ENCODE data around the gene POLL.
"Not testable (repeated sequence)": the region's sequence is repeated elsewhere in the genome, so short reads cannot be mapped to it uniquely, and the experiment has no call there.

The POLL gene

GRCh38 chr10:101611096-101611905 lies 23.2 kb upstream of the POLL start:
- DNase-seq: peak; percentile 16 to 31

GRCh38 chr10:101609481-101609880 lies 21.4 kb upstream of the POLL start:
- DNase-seq: no peak

DNA sequence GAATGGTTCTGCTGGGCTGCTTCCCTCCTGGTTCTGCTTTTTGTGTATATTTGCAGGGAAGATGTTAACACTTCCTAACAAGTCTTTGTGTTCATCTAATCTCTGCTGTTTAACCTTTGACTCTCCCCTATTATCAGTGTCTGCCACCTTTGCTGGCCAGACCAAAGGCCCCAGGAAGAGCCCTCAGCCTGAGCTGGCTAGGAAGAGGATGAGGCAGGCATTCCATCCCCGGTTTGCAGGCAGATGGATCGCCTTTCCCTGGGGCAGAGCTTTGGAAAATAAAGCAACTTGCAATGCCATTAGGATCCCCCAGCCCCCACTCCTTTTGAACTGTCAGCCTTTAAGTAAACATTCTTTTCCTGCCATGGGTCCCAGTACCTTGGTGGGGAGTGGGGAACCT lies 19.1 kb upstream of the POLL start:
- DNase-seq: no peak

- peak; percentile 82 to 86 for DNase-seq
Observed at GRCh38 chr10:101602761-101603398, 14.8 kb upstream of the POLL start.

DNA sequence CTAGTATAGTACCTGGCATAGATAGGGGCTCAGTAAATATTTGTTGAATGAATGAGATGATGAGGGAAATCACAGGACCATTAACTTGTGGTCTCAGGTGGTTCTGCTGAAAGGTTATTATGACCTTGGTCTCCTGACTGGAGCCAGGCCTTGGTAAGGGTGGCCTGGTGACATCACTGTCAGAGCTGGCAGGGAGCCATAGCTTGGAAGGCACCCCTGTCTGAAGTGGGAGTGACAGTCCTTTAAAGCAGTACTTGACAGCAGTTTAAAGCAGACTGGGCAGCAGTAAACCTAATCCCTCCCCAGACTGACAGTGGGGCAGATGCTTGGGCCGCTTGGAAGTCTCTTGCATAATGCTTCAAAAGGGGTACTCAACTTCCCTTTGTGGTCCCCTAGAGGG lies 13.5 kb upstream of the POLL start:
- no peak for DNase-seq

DNA sequence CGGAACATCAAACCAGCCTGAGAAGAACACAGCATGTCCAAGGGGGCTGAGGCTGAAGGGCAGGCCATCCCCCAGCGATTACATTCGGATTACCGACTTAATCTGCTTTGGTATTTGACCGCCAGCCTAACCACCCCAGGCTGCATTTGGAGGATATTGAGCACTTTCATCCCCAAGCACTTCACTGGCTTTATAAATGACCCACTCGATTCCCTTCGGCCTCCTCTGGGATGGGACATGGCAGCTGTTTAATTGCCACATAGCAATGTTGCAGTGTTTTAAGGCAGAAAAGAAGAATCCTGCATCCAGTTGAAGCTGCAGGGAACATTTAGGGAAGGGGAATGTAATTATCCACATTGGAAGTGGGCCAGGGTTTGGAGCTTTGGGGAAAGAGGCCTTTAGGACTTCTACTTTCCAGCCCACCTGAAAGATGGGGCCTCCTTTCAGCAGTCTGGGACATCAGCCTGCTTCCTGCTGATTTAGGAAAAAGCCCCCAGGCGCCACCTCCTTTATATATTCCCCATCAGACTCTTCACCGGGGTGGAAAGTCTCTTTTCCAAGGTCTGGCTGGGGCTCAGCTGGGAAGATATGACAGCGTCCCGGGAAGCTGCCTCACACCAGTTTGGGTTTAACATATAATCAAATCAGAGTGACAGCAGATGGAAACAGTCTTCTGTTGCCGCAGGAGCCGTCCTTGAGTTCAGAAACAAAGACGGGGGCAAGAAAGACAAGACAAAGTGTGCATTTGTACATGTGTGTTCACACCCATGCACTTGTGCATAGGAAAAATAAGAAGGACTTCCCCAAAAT lies 9.2 kb upstream of the POLL start:
- no peak for DNase-seq

GRCh38 chr10:101595591-101596433 lies 7.8 kb upstream of the POLL start:
- DNase-seq: no peak

DNA sequence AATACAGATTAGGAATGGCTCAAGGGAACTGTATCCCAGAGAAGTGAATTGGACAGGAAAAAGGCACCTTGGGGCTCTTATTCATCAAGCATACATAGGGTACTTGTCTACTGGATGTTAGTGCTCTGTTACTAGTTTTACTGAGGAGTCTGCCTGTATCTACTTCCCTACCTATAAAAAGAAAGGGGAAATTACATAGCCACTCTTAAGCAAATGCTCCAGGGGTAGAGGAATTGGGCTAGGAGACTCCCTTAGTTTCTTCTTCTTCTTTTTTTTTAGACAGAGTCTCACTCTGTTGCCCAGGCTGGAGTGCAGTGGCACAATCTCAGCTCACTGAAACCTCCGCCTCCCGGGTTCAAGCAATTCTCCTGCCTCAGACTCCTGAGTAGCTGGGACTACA lies 5.3 kb upstream of the POLL start:
- not testable (repeated sequence) for DNase-seq

GRCh38 chr10:101588879-101589278 lies 822 bp upstream of the POLL start:
- no peak for DNase-seq

DNA sequence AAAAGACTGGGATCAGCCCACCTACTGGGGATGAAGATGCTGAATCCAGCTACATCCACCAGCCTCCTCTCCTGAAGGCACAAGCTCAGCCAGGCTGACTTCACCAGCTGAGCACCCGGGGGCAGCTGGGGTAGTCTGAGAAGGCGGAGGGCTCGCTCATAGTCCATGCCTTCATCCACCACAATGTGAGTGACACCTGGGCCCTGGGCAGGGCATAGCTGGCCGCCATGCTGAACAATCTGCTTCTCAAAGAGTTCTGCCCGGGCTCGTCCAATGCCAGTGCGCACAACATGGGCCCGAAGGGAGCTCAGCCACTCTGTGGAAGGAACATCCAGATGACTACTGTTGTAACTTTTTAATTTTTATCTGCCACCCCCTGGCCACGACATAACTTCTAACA lies 2.2 kb downstream of the POLL start:
- DNase-seq: no peak

DNA sequence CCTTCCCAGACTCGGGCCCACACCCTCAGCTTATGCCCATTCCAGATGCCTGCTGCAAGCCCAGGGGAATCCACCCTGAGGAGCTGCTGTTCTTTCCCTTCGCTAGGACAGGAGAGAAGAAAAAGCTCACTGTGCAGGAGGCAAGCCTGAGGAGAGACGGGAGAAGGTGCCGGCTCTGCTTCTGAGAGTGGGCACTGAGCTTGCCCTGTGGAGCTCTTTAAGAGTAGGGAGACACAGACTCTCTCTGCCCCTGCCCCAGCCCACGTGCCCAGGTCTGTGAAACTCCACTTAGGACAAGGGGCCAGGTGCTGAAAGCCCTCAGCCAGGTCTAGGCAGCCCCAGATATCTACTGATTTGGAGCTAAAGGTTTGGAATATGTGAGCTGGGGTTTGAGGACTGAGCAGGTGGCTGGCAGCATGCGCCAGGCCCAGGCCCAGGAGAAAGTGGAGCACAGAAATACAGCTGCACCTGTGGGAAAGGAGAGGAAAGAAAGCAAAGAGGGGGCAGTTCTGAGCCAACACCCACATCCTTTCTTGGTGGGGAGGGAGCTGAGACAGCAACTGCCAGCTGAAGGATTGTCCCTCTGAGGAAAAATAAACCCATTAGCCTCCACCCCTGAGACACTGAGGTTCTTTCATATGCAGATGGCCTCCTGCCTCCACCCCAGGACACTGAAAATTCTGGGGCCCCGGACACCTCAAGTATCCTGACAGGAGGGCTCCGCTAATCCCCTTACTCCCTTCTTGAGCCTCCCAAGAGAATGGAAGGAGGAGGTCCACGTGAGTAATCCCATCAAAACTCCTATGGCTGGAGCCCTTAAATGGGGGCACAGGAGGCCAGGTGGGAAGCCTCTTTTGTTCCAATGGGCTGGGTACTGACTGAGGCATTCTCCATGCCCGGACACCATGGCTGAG lies 7.3 kb downstream of the POLL start:
- no peak for DNase-seq

- DNase-seq: no peak
Observed at GRCh38 chr10:101579516-101579870, 8.6 kb downstream of the POLL start.

- DNase-seq: no peak
Observed at GRCh38 chr10:101578803-101579515, 9.1 kb downstream of the POLL start.

GRCh38 chr10:101578192-101578591 lies 9.9 kb downstream of the POLL start:
- no peak for DNase-seq

DNA sequence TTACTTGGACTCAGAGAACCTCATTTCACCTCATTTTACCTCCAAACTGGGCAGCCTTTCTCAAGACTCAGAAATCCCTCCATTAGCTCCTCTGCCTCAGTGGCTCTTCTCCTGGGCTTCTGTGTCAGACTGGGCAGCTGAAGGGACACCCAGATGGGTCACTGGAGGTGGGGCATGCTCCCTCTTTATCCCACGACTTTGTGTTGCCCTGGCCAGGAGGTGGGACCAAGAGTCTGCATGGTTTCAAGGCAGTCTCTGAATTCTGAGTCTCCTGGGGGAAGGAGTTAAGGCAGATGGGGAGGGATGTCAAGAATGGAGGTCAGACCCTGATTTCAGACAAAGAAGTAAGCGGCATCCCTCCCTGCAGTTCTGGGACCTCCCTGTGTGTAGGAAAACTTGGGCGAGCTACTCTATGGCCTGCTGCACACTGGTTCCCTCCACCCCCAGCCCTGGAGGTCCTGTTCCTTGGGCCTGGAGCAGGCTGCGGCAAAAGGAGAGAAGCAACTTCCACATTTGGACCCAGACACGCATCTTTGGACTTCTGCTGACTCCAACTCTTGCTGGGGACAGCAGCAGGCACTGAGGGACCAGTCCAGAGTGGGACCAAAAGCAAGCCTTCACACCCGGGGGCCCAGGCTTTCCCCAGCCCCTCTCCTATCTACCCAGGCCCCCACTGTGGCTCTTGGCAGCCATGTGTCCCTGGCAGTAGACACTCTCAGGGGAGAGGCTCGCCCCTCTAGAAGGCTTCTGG lies 10.8 kb downstream of the POLL start:
- no peak for DNase-seq

- no peak for DNase-seq
Observed at GRCh38 chr10:101576211-101576863, 11.7 kb downstream of the POLL start.

DNA sequence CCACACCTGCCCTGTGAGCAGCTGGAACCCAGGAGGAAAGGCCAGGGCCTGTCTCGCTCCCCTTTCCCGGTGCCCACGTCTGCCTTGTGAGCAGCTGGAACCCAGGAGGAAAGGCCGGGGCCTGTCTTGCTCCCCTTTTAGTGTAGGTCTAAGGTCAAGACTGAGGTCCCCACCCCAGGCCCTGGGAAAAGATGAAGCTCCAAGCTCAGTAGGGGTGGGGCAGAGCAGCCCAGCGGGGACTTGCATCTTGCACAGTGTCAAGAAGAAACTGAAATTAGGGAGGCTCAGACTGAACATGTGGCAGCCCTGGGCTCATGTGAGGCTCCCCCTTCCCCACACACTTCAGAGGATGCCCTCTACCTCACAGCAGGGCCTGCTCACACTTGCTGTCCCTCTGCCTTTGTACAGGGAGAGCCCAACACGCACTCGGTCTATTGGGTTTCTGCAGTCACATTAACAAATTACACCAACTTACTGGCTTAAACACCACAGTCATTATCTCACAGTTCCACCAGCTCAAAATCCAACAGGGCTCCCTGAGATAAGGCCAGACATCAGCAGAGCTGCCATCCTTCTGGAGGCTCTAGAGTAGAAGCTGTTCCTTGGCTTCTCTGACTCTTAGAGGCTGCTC lies 12.4 kb downstream of the POLL start:
- no peak for DNase-seq

- DNase-seq: no peak
Observed at GRCh38 chr10:101575091-101575490, 13.0 kb downstream of the POLL start.

Measured in activated CD4-positive, alpha-beta T cell treated with anti-CD3 and anti-CD28 coated beads, Interleukin-2, amount 50 U/mL, for 48 hours (primary cell).